ENCODE measurements around the gene TRAF2.

- TF ChIP-seq, protein P1, sequence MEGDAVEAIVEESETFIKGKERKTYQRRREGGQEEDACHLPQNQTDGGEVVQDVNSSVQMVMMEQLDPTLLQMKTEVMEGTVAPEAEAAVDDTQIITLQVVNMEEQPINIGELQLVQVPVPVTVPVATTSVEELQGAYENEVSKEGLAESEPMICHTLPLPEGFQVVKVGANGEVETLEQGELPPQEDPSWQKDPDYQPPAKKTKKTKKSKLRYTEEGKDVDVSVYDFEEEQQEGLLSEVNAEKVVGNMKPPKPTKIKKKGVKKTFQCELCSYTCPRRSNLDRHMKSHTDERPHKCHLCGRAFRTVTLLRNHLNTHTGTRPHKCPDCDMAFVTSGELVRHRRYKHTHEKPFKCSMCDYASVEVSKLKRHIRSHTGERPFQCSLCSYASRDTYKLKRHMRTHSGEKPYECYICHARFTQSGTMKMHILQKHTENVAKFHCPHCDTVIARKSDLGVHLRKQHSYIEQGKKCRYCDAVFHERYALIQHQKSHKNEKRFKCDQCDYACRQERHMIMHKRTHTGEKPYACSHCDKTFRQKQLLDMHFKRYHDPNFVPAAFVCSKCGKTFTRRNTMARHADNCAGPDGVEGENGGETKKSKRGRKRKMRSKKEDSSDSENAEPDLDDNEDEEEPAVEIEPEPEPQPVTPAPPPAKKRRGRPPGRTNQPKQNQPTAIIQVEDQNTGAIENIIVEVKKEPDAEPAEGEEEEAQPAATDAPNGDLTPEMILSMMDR (IDR thresholded peaks at IDR 0.05), result no peak
- TF ChIP-seq POLR2A (IDR thresholded peaks at IDR 0.05), result no peak
Observed at GRCh38 chr9:136854842-136855460, 31.4 kb upstream of the TRAF2 start.

Measured in right lobe of liver (tissue), 4 donors.